ENCODE data around the gene RAP1GDS1.
"Not testable (repeated sequence)": the region's sequence is repeated elsewhere in the genome, so short reads cannot be mapped to it uniquely, and the experiment has no call there.

The RAP1GDS1 gene

GRCh38 chr4:98473046-98473445 is 211.9 kb downstream of the RAP1GDS1 start:
- H2AFZ ChIP-seq (ENCODE audit: low read depth, low read length), result no peak overlapping the region
- H3K4me2 ChIP-seq (ENCODE audit: insufficient read depth, low read length), result no peak overlapping the region
- peaks cover 24% of the 10 kb centered on the region for H3K4me1 ChIP-seq (ENCODE audit: insufficient read depth, low read length)
- H3K79me2 ChIP-seq (ENCODE audit: insufficient read depth, low read length), result no peaks in the 10 kb centered on the region
- DNase-seq (no peak), ATAC-seq (ENCODE audit: insufficient read depth, low read depth) (no peak)
- H3K27ac ChIP-seq (ENCODE audit: low read length), result no peak overlapping the region
- no peaks in the 10 kb centered on the region for H3K9me3 ChIP-seq (ENCODE audit: insufficient read depth, low read length, severe bottlenecking)
- no peaks in the 10 kb centered on the region for H3K36me3 ChIP-seq (ENCODE audit: insufficient read depth, low read length)
- H4K20me1 ChIP-seq (ENCODE audit: insufficient read depth, low read length), result no peaks in the 10 kb centered on the region
- no peak overlapping the region for H3K9ac ChIP-seq (ENCODE audit: low read depth, low read length)
- TF ChIP-seq, protein P1, sequence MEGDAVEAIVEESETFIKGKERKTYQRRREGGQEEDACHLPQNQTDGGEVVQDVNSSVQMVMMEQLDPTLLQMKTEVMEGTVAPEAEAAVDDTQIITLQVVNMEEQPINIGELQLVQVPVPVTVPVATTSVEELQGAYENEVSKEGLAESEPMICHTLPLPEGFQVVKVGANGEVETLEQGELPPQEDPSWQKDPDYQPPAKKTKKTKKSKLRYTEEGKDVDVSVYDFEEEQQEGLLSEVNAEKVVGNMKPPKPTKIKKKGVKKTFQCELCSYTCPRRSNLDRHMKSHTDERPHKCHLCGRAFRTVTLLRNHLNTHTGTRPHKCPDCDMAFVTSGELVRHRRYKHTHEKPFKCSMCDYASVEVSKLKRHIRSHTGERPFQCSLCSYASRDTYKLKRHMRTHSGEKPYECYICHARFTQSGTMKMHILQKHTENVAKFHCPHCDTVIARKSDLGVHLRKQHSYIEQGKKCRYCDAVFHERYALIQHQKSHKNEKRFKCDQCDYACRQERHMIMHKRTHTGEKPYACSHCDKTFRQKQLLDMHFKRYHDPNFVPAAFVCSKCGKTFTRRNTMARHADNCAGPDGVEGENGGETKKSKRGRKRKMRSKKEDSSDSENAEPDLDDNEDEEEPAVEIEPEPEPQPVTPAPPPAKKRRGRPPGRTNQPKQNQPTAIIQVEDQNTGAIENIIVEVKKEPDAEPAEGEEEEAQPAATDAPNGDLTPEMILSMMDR (IDR thresholded peaks at IDR 0.05; ENCODE audit: borderline replicate concordance, extremely low read depth, low read length, poor library complexity, severe bottlenecking), result no peak
- no peak for TF ChIP-seq EZH2 (IDR thresholded peaks at IDR 0.05; ENCODE audit: borderline replicate concordance, low read depth, low read length, severe bottlenecking)
- no peak overlapping the region for H3K4me3 ChIP-seq (ENCODE audit: low read depth in 1 of 2, low read length in 2 of 2)
- H3K27me3 ChIP-seq (ENCODE audit: insufficient read depth, low read length, poor library complexity), result no peaks in the 10 kb centered on the region

GRCh38 chr4:98474408-98474844 is 213.2 kb downstream of the RAP1GDS1 start:
- TF ChIP-seq, protein P1 (IDR thresholded peaks at IDR 0.05; ENCODE audit: borderline replicate concordance, extremely low read depth, low read length, poor library complexity, severe bottlenecking), result no peak
- no peak for TF ChIP-seq EZH2 (IDR thresholded peaks at IDR 0.05; ENCODE audit: borderline replicate concordance, low read depth, low read length, severe bottlenecking)
- Histone ChIP-seq H3K27me3 (ENCODE audit: insufficient read depth, low read length, poor library complexity) (no peaks in the 10 kb centered on the region), H2AFZ (ENCODE audit: low read depth, low read length) (no peak overlapping the region), H3K9me3 (ENCODE audit: insufficient read depth, low read length, severe bottlenecking) (no peaks in the 10 kb centered on the region), H4K20me1 (ENCODE audit: insufficient read depth, low read length) (no peaks in the 10 kb centered on the region), H3K4me1 (ENCODE audit: insufficient read depth, low read length) (peaks cover 24% of the 10 kb centered on the region), H3K4me2 (ENCODE audit: insufficient read depth, low read length) (no peak overlapping the region), H3K9ac (ENCODE audit: low read depth, low read length) (no peak overlapping the region), H3K4me3 (ENCODE audit: low read depth in 1 of 2, low read length in 2 of 2) (no peak overlapping the region), H3K36me3 (ENCODE audit: insufficient read depth, low read length) (no peaks in the 10 kb centered on the region), H3K27ac (ENCODE audit: low read length) (no peak overlapping the region), H3K79me2 (ENCODE audit: insufficient read depth, low read length) (no peaks in the 10 kb centered on the region)
- DNase-seq (no peak), ATAC-seq (ENCODE audit: insufficient read depth, low read depth) (no peak)

DNA sequence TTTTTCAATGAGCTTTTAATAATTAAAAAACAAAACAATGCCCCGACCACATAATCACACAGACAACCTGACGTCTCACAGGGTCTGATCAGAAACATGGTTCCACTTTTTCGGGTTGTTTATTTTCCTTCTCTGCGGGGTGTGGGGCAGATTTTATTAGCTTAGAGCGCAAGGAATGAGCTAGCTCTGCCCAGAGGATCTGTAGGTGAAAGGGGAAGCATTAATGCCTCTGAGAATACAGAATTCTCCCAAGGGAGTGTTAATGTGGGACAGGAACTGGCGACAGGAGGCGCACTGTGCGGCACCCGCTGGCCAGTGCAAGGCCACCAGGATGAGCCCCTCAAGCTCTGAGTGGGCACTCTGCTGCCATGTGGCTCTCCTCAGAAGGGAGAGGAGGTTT is 215.7 kb downstream of the RAP1GDS1 start:
- Histone ChIP-seq H2AFZ (ENCODE audit: low read depth, low read length) (no peak overlapping the region), H3K27me3 (ENCODE audit: insufficient read depth, low read length, poor library complexity) (no peaks in the 10 kb centered on the region), H3K4me1 (ENCODE audit: insufficient read depth, low read length) (peaks cover 5% of the 10 kb centered on the region), H3K27ac (ENCODE audit: low read length) (no peak overlapping the region), H3K4me2 (ENCODE audit: insufficient read depth, low read length) (no peak overlapping the region), H3K4me3 (ENCODE audit: low read depth in 1 of 2, low read length in 2 of 2) (no peak overlapping the region), H3K9me3 (ENCODE audit: insufficient read depth, low read length, severe bottlenecking) (no peaks in the 10 kb centered on the region), H3K36me3 (ENCODE audit: insufficient read depth, low read length) (no peaks in the 10 kb centered on the region), H3K9ac (ENCODE audit: low read depth, low read length) (no peak overlapping the region), H4K20me1 (ENCODE audit: insufficient read depth, low read length) (no peaks in the 10 kb centered on the region), H3K79me2 (ENCODE audit: insufficient read depth, low read length) (no peaks in the 10 kb centered on the region)
- ATAC-seq (ENCODE audit: insufficient read depth, low read depth) (no peak), DNase-seq (no peak)
- TF ChIP-seq EZH2 (IDR thresholded peaks at IDR 0.05; ENCODE audit: borderline replicate concordance, low read depth, low read length, severe bottlenecking), result no peak
- TF ChIP-seq, protein P1 (IDR thresholded peaks at IDR 0.05; ENCODE audit: borderline replicate concordance, extremely low read depth, low read length, poor library complexity, severe bottlenecking), result no peak

- not testable (repeated sequence) for H3K9ac ChIP-seq (ENCODE audit: low read depth, low read length); H3K27me3 ChIP-seq (ENCODE audit: insufficient read depth, low read length, poor library complexity); H3K36me3 ChIP-seq (ENCODE audit: insufficient read depth, low read length); H3K4me3 ChIP-seq (ENCODE audit: low read depth in 1 of 2, low read length in 2 of 2); H2AFZ ChIP-seq (ENCODE audit: low read depth, low read length); H4K20me1 ChIP-seq (ENCODE audit: insufficient read depth, low read length); H3K4me2 ChIP-seq (ENCODE audit: insufficient read depth, low read length); H3K27ac ChIP-seq (ENCODE audit: low read length); H3K9me3 ChIP-seq (ENCODE audit: insufficient read depth, low read length, severe bottlenecking); DNase-seq; H3K4me1 ChIP-seq (ENCODE audit: insufficient read depth, low read length); ATAC-seq (ENCODE audit: insufficient read depth, low read depth); H3K79me2 ChIP-seq (ENCODE audit: insufficient read depth, low read length)
These were observed 218.4 kb downstream of the RAP1GDS1 start for GRCh38 chr4:98479590-98479989.

Data from DND-41 (cell line).